Spleen (tissue), 11 donors: Measurements from ENCODE around the gene PLB1. TPM values are rescaled to one million over a fixed set of nuclear protein-coding genes. Genes with fewer than 3 reads are reported as not detected.

Experiments
- DNase-seq: peaks from one replicate; pipeline ENCODE4 v3.0.0-alpha.2; 2020
- H3K27ac ChIP-seq, 8 donors: fragments of 200-600 bp; sonication (generic) in 7 of 8; 1 replicate in 4 of 8; 2 replicates in 4 of 8; pipeline versions ENCODE4 v1.5.0 to v1.8.0; 2016 to 2021; ENCODE audit warnings: inconsistent platforms in 4 of 8, mild to moderate bottlenecking in 4 of 8, moderate library complexity in 1 of 8
- H3K27me3 ChIP-seq, 7 donors: fragments of 200-600 bp; sonication (generic) in 6 of 7; replicated peaks in 1 of 7; 1 replicate in 4 of 7; 2 replicates in 3 of 7; pipeline versions ENCODE4 v1.5.0 to v1.8.0; 2016 to 2021; ENCODE audit warnings: inconsistent platforms in 3 of 7, mild to moderate bottlenecking in 1 of 7
- H3K36me3 ChIP-seq, 6 donors: fragments of 200-600 bp; sonication (generic) in 5 of 6; 1 replicate in 4 of 6; 2 replicates in 2 of 6; pipeline versions ENCODE4 v1.5.0 to v1.8.0; 2016 to 2021; ENCODE audit warnings: inconsistent platforms in 2 of 6
- H3K4me1 ChIP-seq, 6 donors: fragments of 200-600 bp; sonication (generic) in 5 of 6; 1 replicate in 3 of 6; 2 replicates in 3 of 6; pipeline versions ENCODE4 v1.5.0 to v1.8.0; 2016 to 2021; ENCODE audit warnings: inconsistent platforms in 3 of 6
- H3K4me3 ChIP-seq, 8 donors: fragments of 200-600 bp; sonication (generic) in 7 of 8; 1 replicate in 4 of 8; 2 replicates in 4 of 8; pipeline versions ENCODE4 v1.5.0 to v1.8.0; 2016 to 2021; ENCODE audit warnings: inconsistent platforms in 4 of 8, mild to moderate bottlenecking in 4 of 8, moderate library complexity in 2 of 8
- H3K9me3 ChIP-seq, 8 donors: fragments of 200-600 bp; sonication (generic) in 7 of 8; 1 replicate in 4 of 8; 2 replicates in 4 of 8; pipeline versions ENCODE4 v1.5.0 to v1.8.0; 2016 to 2021; ENCODE audit warnings: inconsistent platforms in 4 of 8
- CTCF ChIP-seq, 11 experiments: fragments of 200-600 bp in 7 of 11; fragments of 450-650 bp in 4 of 11; sonication (generic) in 4 of 11; IDR thresholded peaks in 8 of 11; conservative IDR thresholded peaks in 3 of 11; 1 replicate in 7 of 11; 2 replicates in 4 of 11; pipeline versions ENCODE4 v1.4.0 to v1.8.0; 2016 to 2021; ENCODE audit warnings: antibody characterized with exemption in 11 of 11, inconsistent platforms in 4 of 11, mild to moderate bottlenecking in 1 of 11
- POLR2A ChIP-seq, 3 donors: fragments of 450-650 bp; IDR thresholded peaks; one replicate each; pipeline ENCODE4 v1.5.1; 2017; ENCODE audit warnings: antibody characterized with exemption in 3 of 3, mild to moderate bottlenecking in 1 of 3
- POLR2AphosphoS5 ChIP-seq, 3 donors: sonication (generic); formaldehyde crosslinking; IDR thresholded peaks; one replicate each; pipeline ENCODE4 v1.5.1; 2017; ENCODE audit warnings: antibody characterized with exemption in 3 of 3
- WGBS, 5 donors: extraction: QIAGEN DNeasy Blood & Tissue Kit in 3 of 5; methylation state at CpG; one replicate each; pipeline versions ENCODE4 v1.1.5 to v1.1.7; 2013 to 2018; 5-methylcytosine and 5-hydroxymethylcytosine counted together
- intact Hi-C: fragments of 100-400 bp; cut with DNase I; formaldehyde crosslinking; loops from one replicate; pipeline ENCODE4 v1.15.0; 2023; ENCODE audit warnings: low total_unique reads
- polyA plus RNA-seq, 3 donors: library from polyadenylated mRNA; stranded (reverse); fragments of 200-250 nt; gene quantifications; one replicate each; pipeline ENCODE4 v1.2.1, GENCODE V29; 2013
- total RNA-seq, 7 donors: library from RNA; depleted of rRNA in 3 of 7; stranded (reverse); fragments of >200 nt in 3 of 7; fragmentation: NEBNext Ultra II Directional in 4 of 7; extraction: Animal tissue kit (Norgen Biotek cat#: 25700) in 4 of 7; gene quantifications; one replicate each; pipeline versions ENCODE4 v1.1.0 to v1.2.1, GENCODE V29; 2016 to 2021
- donor health status: healthy with polysubstance abuse.
- donor health status: DM: no; HTN: no; CAD: no; lungs with moderate emphysema.
- donor health status: DM: no; HTN: no; CAD: no.
- donor health status: Bipolar disorder and iron deficiency.
- donor health status: healthy.
- donor health status: DM: no; HTN: no; CAD: no.
- donor health status: DM: yes; HTN: yes; CAD: no.

PLB1 gene
- total and polyA plus RNA-seq, 10 donors: 3.8 to 45.7 (median 13.9) TPM

GRCh38 chr2:28633204-28633603 lies 137.3 kb downstream of the PLB1 start:
- Histone ChIP-seq H3K36me3 (peaks cover 0 to 57% (median 0%) of the 10 kb centered on the region in 6 donors), H3K27ac (no peak overlapping the region), H3K9me3 (no peaks in the 10 kb centered on the region), H3K4me1 (peaks cover 0 to 1% (median 0%) of the 10 kb centered on the region in 6 donors), H3K27me3 (no peaks in the 10 kb centered on the region), H3K4me3 (no peak overlapping the region)
- WGBS, 5 donors: 82 to 94% (median 91%) methylated on average over 7 of the region's 7 CpGs
- TF ChIP-seq CTCF (IDR thresholded peaks at IDR 0.05 in 8 of 11, conservative IDR thresholded peaks at IDR 0.05 in 3 of 11) (no peak), POLR2A (IDR thresholded peaks at IDR 0.05) (no peak), POLR2AphosphoS5 (IDR thresholded peaks at IDR 0.05) (no peak)
- intact Hi-C loops: no loop called here
- DNase-seq: no peak

- H3K36me3 ChIP-seq: peaks cover 0 to 51% (median 0%) of the 10 kb centered on the region in 6 donors
Measured at GRCh38 chr2:28633746-28634145, 137.9 kb downstream of the PLB1 start.

GRCh38 chr2:28635191-28635611 lies 139.3 kb downstream of the PLB1 start:
- peak overlapping the region in 4 of 8 donors; percentile 18 to 69 (median 52) for H3K27ac ChIP-seq
- 68 to 90% (median 87%) methylated on average over 2 of the region's 2 CpGs for WGBS, 5 donors

More at GRCh38 chr2:28633746-28634145, 137.9 kb downstream of the PLB1 start:
- 81 to 96% (median 89%) methylated on average over 5 of the region's 5 CpGs for WGBS, 5 donors
- intact Hi-C loops: no loop called here
- H3K27ac ChIP-seq: no peak overlapping the region
- DNase-seq: no peak
- no peak overlapping the region for H3K4me3 ChIP-seq
- no peaks in the 10 kb centered on the region for H3K9me3 ChIP-seq
- TF ChIP-seq CTCF (IDR thresholded peaks at IDR 0.05 in 8 of 11, conservative IDR thresholded peaks at IDR 0.05 in 3 of 11): no peak
- TF ChIP-seq POLR2AphosphoS5 (IDR thresholded peaks at IDR 0.05): no peak
- TF ChIP-seq POLR2A (IDR thresholded peaks at IDR 0.05): no peak
- H3K27me3 ChIP-seq: no peaks in the 10 kb centered on the region
- H3K4me1 ChIP-seq: no peaks in the 10 kb centered on the region

GRCh38 chr2:28636491-28636890 lies 140.6 kb downstream of the PLB1 start:
- H3K9me3 ChIP-seq: no peaks in the 10 kb centered on the region
- peaks cover 0 to 33% (median 0%) of the 10 kb centered on the region in 6 donors for H3K36me3 ChIP-seq
- TF ChIP-seq CTCF (IDR thresholded peaks at IDR 0.05 in 8 of 11, conservative IDR thresholded peaks at IDR 0.05 in 3 of 11) (no peak), POLR2AphosphoS5 (IDR thresholded peaks at IDR 0.05) (no peak), POLR2A (IDR thresholded peaks at IDR 0.05) (no peak)
- no peak overlapping the region for H3K4me3 ChIP-seq
- H3K27ac ChIP-seq: no peak overlapping the region
- no peak for DNase-seq
- no peaks in the 10 kb centered on the region for H3K27me3 ChIP-seq
- WGBS, 5 donors: 92 to 97% (median 96%) methylated on average over 2 of the region's 2 CpGs
- intact Hi-C loops: no loop called here
- H3K4me1 ChIP-seq: no peaks in the 10 kb centered on the region

More at GRCh38 chr2:28635191-28635611, 139.3 kb downstream of the PLB1 start:
- Histone ChIP-seq H3K9me3 (no peaks in the 10 kb centered on the region), H3K4me1 (no peaks in the 10 kb centered on the region), H3K4me3 (no peak overlapping the region), H3K27me3 (no peaks in the 10 kb centered on the region), H3K36me3 (peaks cover 0 to 39% (median 0%) of the 10 kb centered on the region in 6 donors)
- intact Hi-C loops: no loop called here
- no peak for DNase-seq
- TF ChIP-seq POLR2A (IDR thresholded peaks at IDR 0.05) (no peak), CTCF (IDR thresholded peaks at IDR 0.05 in 8 of 11, conservative IDR thresholded peaks at IDR 0.05 in 3 of 11) (no peak), POLR2AphosphoS5 (IDR thresholded peaks at IDR 0.05) (no peak)
